GM18517 (cell line): ENCODE data around the gene TMSB15B.
A peak's percentile ranks its signal among the peaks of the same experiment; 100 is the strongest.
"Not testable (repeated sequence)": the region's sequence is repeated elsewhere in the genome, so short reads cannot be mapped to it uniquely, and the experiment has no call there.

Source experiments
- ATAC-seq: cut with Tn5 transposase; IDR thresholded peaks from one replicate; pipeline ENCODE4 v1.9.1; 2021; ENCODE audit warnings: mild to moderate bottlenecking, moderate library complexity; ENCODE audit not compliant: unreplicated experiment

The TMSB15B gene

GRCh38 chrX:103962411-103963278 lies at the start of gene TMSB15B:
TSS of gene TMSB15B (plus strand) at chrX:103962627.
- peak; percentile 98 for ATAC-seq

GRCh38 chrX:103913356-103914020 lies 48.9 kb upstream of the TMSB15B start:
- ATAC-seq: no peak

- no peak for ATAC-seq
These were observed 44.4 kb upstream of the TMSB15B start for GRCh38 chrX:103918050-103918449.

- peak; percentile 65 for ATAC-seq
These were observed 43.7 kb upstream of the TMSB15B start for GRCh38 chrX:103918571-103919269.

GRCh38 chrX:103919270-103919637 lies 43.2 kb upstream of the TMSB15B start:
- peak; percentile 56 for ATAC-seq

GRCh38 chrX:103920515-103920914 lies 41.9 kb upstream of the TMSB15B start:
- ATAC-seq: not testable (repeated sequence)

- peak; percentile 58 for ATAC-seq
These were observed 35.4 kb upstream of the TMSB15B start for GRCh38 chrX:103927030-103927429.

GRCh38 chrX:103927633-103928032 lies 34.8 kb upstream of the TMSB15B start:
- no peak for ATAC-seq

- ATAC-seq: peak; percentile 87
These were observed 30.3 kb upstream of the TMSB15B start for GRCh38 chrX:103932133-103932532.

- ATAC-seq: not testable (repeated sequence)
These were observed 22.2 kb upstream of the TMSB15B start for GRCh38 chrX:103940257-103940656.

GRCh38 chrX:103941201-103941975 lies 21.0 kb upstream of the TMSB15B start:
- ATAC-seq: no peak

- no peak for ATAC-seq
These were observed 12.9 kb upstream of the TMSB15B start for GRCh38 chrX:103949506-103949905.

GRCh38 chrX:103953353-103953752 lies 9.1 kb upstream of the TMSB15B start:
- ATAC-seq: no peak

GRCh38 chrX:103954259-103954658 lies 8.2 kb upstream of the TMSB15B start:
- no peak for ATAC-seq

GRCh38 chrX:103960599-103960998 lies 1.8 kb upstream of the TMSB15B start:
- ATAC-seq: not testable (repeated sequence)

GRCh38 chrX:103983508-103983907 lies 21.1 kb downstream of the TMSB15B start:
- not testable (repeated sequence) for ATAC-seq

- ATAC-seq: no peak
These were observed 36.8 kb downstream of the TMSB15B start for GRCh38 chrX:103999234-103999633.

- ATAC-seq: no peak
These were observed 46.4 kb downstream of the TMSB15B start for GRCh38 chrX:104008831-104009230.

GRCh38 chrX:104013158-104013557 lies 50.7 kb downstream of the TMSB15B start:
- ATAC-seq: no peak

- ATAC-seq: no peak
These were observed 51.2 kb downstream of the TMSB15B start, which contains the start of gene H2BW1 for GRCh38 chrX:104013606-104014005. TSS of gene H2BW1 (minus strand) at chrX:104013708. CDS start at chrX:104013576, 132 bp downstream.

- ATAC-seq: not testable (repeated sequence)
These were observed 53.1 kb downstream of the TMSB15B start for GRCh38 chrX:104015576-104015975.
